HG03139 (cell line): ENCODE data around the gene MYH7.
"Not testable (repeated sequence)": the region's sequence is repeated elsewhere in the genome, so short reads cannot be mapped to it uniquely, and the experiment has no call there.

Experiments
- ATAC-seq: cut with Tn5 transposase; IDR thresholded peaks from one replicate; pipeline ENCODE4 v1.9.1; 2021; ENCODE audit not compliant: unreplicated experiment

Gene MYH7

GRCh38 chr14:23435543-23436326 is at the start of gene MYH7:
TSS of gene MYH7 (minus strand) at chr14:23435660. CDS start at chr14:23433732, 1,928 bp downstream.
- no peak for ATAC-seq

- ATAC-seq: no peak
These were observed 47.9 kb upstream of the MYH7 start for GRCh38 chr14:23483236-23483854.

GRCh38 chr14:23482823-23483148 is 47.3 kb upstream of the MYH7 start:
- ATAC-seq: no peak

- no peak for ATAC-seq
These were observed 46.7 kb upstream of the MYH7 start for GRCh38 chr14:23481979-23482822.

GRCh38 chr14:23481362-23481970 is 46.0 kb upstream of the MYH7 start:
- ATAC-seq: no peak

- ATAC-seq: no peak
These were observed 42.8 kb upstream of the MYH7 start for GRCh38 chr14:23478109-23478759.

- no peak for ATAC-seq
These were observed 35.5 kb upstream of the MYH7 start for GRCh38 chr14:23470947-23471346.

- ATAC-seq: peak; percentile 6
These were observed 34.5 kb upstream of the MYH7 start for GRCh38 chr14:23469906-23470403.

GRCh38 chr14:23469127-23469905 is 33.9 kb upstream of the MYH7 start, which contains the start of gene NGDN:
TSS of gene NGDN (plus strand) at chr14:23469703. CDS start at chr14:23469716, 13 bp downstream.
- ATAC-seq: peak; percentile 94

- ATAC-seq: no peak
These were observed 33.3 kb upstream of the MYH7 start for GRCh38 chr14:23468704-23469126.

GRCh38 chr14:23465261-23465660 is 29.8 kb upstream of the MYH7 start:
- no peak for ATAC-seq

GRCh38 chr14:23464700-23465099 is 29.2 kb upstream of the MYH7 start:
- no peak for ATAC-seq

GRCh38 chr14:23460960-23461359 is 25.5 kb upstream of the MYH7 start:
- ATAC-seq: no peak

- ATAC-seq: no peak
These were observed 22.4 kb upstream of the MYH7 start for GRCh38 chr14:23457587-23458445.

- ATAC-seq: not testable (repeated sequence)
These were observed 21.6 kb upstream of the MYH7 start for GRCh38 chr14:23456883-23457586.

GRCh38 chr14:23454445-23454856 is 19.0 kb upstream of the MYH7 start:
- no peak for ATAC-seq

- no peak for ATAC-seq
These were observed 16.8 kb upstream of the MYH7 start for GRCh38 chr14:23452237-23452636.

- no peak for ATAC-seq
These were observed 14.9 kb upstream of the MYH7 start for GRCh38 chr14:23450379-23450778.
